ENCODE results near the gene LRCH3.

The LRCH3 gene
- long read RNA-seq, partial matches to known transcripts: 5 of 26 reads
- long read RNA-seq, other reads (novel, unspliced or antisense): 19 of 26 reads

DNA sequence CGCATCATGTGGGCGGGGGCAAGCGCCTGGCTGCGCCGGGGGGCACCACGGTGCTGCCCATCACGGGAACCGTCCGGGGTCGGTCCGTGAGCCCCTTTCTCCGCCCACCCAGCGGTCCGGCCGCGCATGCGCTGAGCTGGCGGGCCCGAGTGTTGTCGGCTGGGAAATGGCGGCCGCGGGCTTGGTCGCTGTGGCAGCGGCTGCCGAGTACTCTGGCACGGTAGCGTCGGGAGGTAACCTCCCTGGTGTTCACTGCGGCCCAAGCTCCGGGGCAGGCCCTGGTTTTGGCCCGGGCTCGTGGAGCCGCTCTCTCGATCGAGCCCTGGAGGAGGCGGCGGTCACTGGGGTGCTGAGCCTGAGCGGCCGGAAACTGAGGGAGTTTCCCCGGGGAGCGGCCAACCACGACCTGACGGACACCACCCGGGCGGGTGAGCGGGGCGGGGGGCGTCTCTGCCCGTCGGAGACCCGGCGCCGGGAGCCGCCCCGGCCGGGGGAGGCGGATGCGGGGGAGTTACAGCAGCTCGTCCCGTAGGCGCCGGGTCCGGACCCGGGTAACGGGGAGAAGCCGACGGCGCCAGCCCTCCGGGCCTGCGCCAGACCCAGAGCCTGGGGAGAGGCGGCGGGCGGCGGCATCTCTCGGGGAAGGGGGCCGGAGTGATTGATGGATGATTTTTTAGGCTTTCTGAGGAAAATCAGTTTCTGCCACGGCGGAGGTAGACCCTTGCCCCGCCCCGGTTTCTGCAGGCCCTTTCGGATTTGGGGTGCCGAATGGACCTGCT lies at the start of gene LRCH3:
LRCH3 (plus strand) TSS at position 142 of the 779 bp plus-strand sequence; CDS start at position 167, 25 bp downstream.
- no peaks in the 10 kb centered on the region for H3K27me3 ChIP-seq (ENCODE audit: insufficient read depth, poor library complexity, severe bottlenecking)
- peak within 1 kb of the TSS; percentile 98 for H3K4me3 ChIP-seq (replicated peaks; ENCODE audit: insufficient read depth, low read length)
- TF ChIP-seq POLR2AphosphoS5 (IDR thresholded peaks at IDR 0.05; ENCODE audit: low read depth) (peak; percentile 92), GABPA (IDR thresholded peaks at IDR 0.05; ENCODE audit: low read depth) (no peak), SPI1 (IDR thresholded peaks at IDR 0.05; ENCODE audit: borderline replicate concordance, low read depth) (no peak)
- TF ChIP-seq, protein P1, sequence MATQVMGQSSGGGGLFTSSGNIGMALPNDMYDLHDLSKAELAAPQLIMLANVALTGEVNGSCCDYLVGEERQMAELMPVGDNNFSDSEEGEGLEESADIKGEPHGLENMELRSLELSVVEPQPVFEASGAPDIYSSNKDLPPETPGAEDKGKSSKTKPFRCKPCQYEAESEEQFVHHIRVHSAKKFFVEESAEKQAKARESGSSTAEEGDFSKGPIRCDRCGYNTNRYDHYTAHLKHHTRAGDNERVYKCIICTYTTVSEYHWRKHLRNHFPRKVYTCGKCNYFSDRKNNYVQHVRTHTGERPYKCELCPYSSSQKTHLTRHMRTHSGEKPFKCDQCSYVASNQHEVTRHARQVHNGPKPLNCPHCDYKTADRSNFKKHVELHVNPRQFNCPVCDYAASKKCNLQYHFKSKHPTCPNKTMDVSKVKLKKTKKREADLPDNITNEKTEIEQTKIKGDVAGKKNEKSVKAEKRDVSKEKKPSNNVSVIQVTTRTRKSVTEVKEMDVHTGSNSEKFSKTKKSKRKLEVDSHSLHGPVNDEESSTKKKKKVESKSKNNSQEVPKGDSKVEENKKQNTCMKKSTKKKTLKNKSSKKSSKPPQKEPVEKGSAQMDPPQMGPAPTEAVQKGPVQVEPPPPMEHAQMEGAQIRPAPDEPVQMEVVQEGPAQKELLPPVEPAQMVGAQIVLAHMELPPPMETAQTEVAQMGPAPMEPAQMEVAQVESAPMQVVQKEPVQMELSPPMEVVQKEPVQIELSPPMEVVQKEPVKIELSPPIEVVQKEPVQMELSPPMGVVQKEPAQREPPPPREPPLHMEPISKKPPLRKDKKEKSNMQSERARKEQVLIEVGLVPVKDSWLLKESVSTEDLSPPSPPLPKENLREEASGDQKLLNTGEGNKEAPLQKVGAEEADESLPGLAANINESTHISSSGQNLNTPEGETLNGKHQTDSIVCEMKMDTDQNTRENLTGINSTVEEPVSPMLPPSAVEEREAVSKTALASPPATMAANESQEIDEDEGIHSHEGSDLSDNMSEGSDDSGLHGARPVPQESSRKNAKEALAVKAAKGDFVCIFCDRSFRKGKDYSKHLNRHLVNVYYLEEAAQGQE (IDR thresholded peaks at IDR 0.05; ENCODE audit: insufficient replicate concordance, low read depth): peak; percentile 75
- TF ChIP-seq, protein P2, sequence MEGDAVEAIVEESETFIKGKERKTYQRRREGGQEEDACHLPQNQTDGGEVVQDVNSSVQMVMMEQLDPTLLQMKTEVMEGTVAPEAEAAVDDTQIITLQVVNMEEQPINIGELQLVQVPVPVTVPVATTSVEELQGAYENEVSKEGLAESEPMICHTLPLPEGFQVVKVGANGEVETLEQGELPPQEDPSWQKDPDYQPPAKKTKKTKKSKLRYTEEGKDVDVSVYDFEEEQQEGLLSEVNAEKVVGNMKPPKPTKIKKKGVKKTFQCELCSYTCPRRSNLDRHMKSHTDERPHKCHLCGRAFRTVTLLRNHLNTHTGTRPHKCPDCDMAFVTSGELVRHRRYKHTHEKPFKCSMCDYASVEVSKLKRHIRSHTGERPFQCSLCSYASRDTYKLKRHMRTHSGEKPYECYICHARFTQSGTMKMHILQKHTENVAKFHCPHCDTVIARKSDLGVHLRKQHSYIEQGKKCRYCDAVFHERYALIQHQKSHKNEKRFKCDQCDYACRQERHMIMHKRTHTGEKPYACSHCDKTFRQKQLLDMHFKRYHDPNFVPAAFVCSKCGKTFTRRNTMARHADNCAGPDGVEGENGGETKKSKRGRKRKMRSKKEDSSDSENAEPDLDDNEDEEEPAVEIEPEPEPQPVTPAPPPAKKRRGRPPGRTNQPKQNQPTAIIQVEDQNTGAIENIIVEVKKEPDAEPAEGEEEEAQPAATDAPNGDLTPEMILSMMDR (IDR thresholded peaks at IDR 0.05; ENCODE audit: insufficient read depth, low read length): no peak
- peak; percentile 28 to 61 for DNase-seq (ENCODE audit: low read depth in 1 of 2, low spot score in 1 of 2)
- H3K27ac ChIP-seq (replicated peaks): peak within 1 kb of the TSS; percentile 97

DNA sequence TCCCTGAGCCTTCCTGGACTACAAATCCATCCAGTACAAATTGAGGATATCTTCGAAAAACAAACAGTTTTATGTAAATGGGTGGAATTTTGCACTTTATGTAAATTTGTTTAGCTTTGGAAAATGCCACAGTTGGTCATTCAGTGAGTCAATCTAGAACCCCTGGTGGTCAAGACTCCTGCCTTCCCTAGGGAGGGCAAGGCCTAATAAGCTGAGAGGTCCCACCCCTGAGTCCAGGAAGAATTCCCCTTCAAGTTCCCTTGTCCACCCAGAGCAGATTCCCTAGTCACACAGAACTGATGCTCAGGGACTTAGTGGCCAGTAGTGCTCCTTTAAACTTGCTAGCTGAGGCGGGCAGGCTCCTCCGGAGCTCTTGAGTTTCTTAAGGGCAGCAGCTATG lies 48.3 kb upstream of the LRCH3 start:
- no peak for DNase-seq (ENCODE audit: low read depth in 1 of 2, low spot score in 1 of 2)
- TF ChIP-seq, protein P1 (IDR thresholded peaks at IDR 0.05; ENCODE audit: insufficient replicate concordance, low read depth): no peak
- H3K27ac ChIP-seq (replicated peaks): no peak overlapping the region
- H3K27me3 ChIP-seq (ENCODE audit: insufficient read depth, poor library complexity, severe bottlenecking): no peaks in the 10 kb centered on the region
- H3K4me3 ChIP-seq (replicated peaks; ENCODE audit: insufficient read depth, low read length): no peak overlapping the region

DNA sequence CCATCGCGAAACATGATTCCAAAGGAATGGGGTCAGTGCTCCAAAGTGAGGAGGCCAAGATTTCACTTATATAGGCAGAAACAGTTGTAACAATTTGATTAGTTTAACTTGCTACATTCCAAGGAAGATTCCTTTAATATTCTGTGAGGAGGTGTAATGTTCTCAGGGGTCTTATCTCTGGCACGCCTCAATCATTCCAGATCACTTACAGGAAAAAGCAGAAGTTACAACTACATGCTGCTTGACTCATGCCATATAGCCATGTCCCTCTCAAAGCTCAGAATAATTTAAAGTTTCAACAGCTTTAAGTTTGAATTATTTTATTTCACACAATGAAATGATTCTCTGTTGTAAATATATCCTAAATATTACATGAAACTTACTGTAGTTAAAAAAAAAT lies 44.8 kb upstream of the LRCH3 start:
- no peak for TF ChIP-seq GABPA (IDR thresholded peaks at IDR 0.05; ENCODE audit: low read depth)
- TF ChIP-seq, protein P1 (IDR thresholded peaks at IDR 0.05; ENCODE audit: insufficient replicate concordance, low read depth): no peak
- TF ChIP-seq SPI1 (IDR thresholded peaks at IDR 0.05; ENCODE audit: borderline replicate concordance, low read depth): no peak
- TF ChIP-seq POLR2AphosphoS5 (IDR thresholded peaks at IDR 0.05; ENCODE audit: low read depth): no peak
- TF ChIP-seq, protein P2 (IDR thresholded peaks at IDR 0.05; ENCODE audit: insufficient read depth, low read length): no peak
- Histone ChIP-seq H3K27ac (replicated peaks) (no peak overlapping the region), H3K4me3 (replicated peaks; ENCODE audit: insufficient read depth, low read length) (no peak overlapping the region), H3K27me3 (ENCODE audit: insufficient read depth, poor library complexity, severe bottlenecking) (no peaks in the 10 kb centered on the region)
- no peak for DNase-seq (ENCODE audit: low read depth in 1 of 2, low spot score in 1 of 2)

All from HL-60 (cell line).